Heart right ventricle (tissue), 16 donors: ENCODE results near the gene MED13. TPM values are rescaled to one million over a fixed set of nuclear protein-coding genes. Genes with fewer than 3 reads are reported as not detected.

ENCODE experiments used
- ATAC-seq, 8 donors: fragments of 200-7000 bp; cut with Tn5 transposase; one replicate each; pipeline ENCODE4 v1.9.1; 2020; ENCODE audit warnings: mild to moderate bottlenecking in 8 of 8, moderate library complexity in 8 of 8, moderate number of reproducible peaks in 1 of 8
- DNase-seq, 2 donors: peaks; one replicate each; pipeline ENCODE4 v3.0.0-alpha.2; 2020
- H3K27ac ChIP-seq, 10 donors: fragments of 200-600 bp; sonication (generic) in 2 of 10; one replicate each; pipeline versions ENCODE4 v1.5.0 to v1.8.0; 2020 to 2022; ENCODE audit warnings: mild to moderate bottlenecking in 3 of 10
- H3K27me3 ChIP-seq, 7 donors: fragments of 200-600 bp; one replicate each; pipeline ENCODE4 v1.8.0; 2021 to 2022; ENCODE audit warnings: mild to moderate bottlenecking in 2 of 7
- H3K36me3 ChIP-seq, 9 donors: fragments of 200-600 bp; sonication (generic) in 1 of 9; one replicate each; pipeline versions ENCODE4 v1.5.0 to v1.8.0; 2020 to 2022; ENCODE audit warnings: mild to moderate bottlenecking in 2 of 9
- H3K4me1 ChIP-seq, 9 donors: fragments of 200-600 bp; sonication (generic) in 1 of 9; one replicate each; pipeline versions ENCODE4 v1.5.0 to v1.8.0; 2020 to 2022; ENCODE audit warnings: mild to moderate bottlenecking in 4 of 9
- H3K4me3 ChIP-seq, 10 donors: fragments of 200-600 bp; sonication (generic) in 2 of 10; one replicate each; pipeline versions ENCODE4 v1.5.0 to v1.8.0; 2020 to 2022; ENCODE audit warnings: mild to moderate bottlenecking in 7 of 10, moderate library complexity in 2 of 10
- H3K9me3 ChIP-seq, 11 donors: fragments of 200-600 bp in 10 of 11; sonication (generic) in 2 of 11; one replicate each; pipeline versions ENCODE4 v1.5.0 to v1.8.0; 2013 to 2022; ENCODE audit warnings: mild to moderate bottlenecking in 2 of 11, control low read depth in 1 of 11, moderate library complexity in 1 of 11
- WGBS, 2 donors: extraction: QIAGEN DNeasy Blood & Tissue Kit; methylation state at CpG; one replicate each; pipeline ENCODE4 v1.1.7; 2013; ENCODE audit warnings: inconsistent platforms in 1 of 2; 5-methylcytosine and 5-hydroxymethylcytosine counted together
- intact Hi-C, 10 donors: fragments of 100-400 bp; cut with DNase I; formaldehyde crosslinking; loops; one replicate each; pipeline versions ENCODE4 v1.11.1 to v1.14.2; 2022
- polyA plus RNA-seq, 2 donors: library from polyadenylated mRNA; stranded (reverse); fragments of 200-250 nt; gene quantifications; one replicate each; pipeline ENCODE4 v1.2.3, GENCODE V29; 2013
- total RNA-seq, 10 donors: library from RNA; stranded (reverse); fragmentation: NEBNext Ultra II Directional in 3 of 10; extraction: Animal tissue kit (Norgen Biotek cat#: 25700) in 3 of 10; gene quantifications; one replicate each; pipeline versions ENCODE4 v1.2.1 to v1.2.4, GENCODE V29; 2021 to 2023
- TF ChIP-seq, protein P1 (sequence below), 9 donors: fragments of 200-600 bp; sonication (generic) in 2 of 9; IDR thresholded peaks; one replicate each; pipeline versions ENCODE4 v1.5.0 to v1.8.0; 2021 to 2022; ENCODE audit warnings: antibody characterized with exemption in 9 of 9, mild to moderate bottlenecking in 5 of 9, moderate library complexity in 1 of 9
- donor health status: Arrhythmogenic right ventricular cardiomyopathy.
- donor health status: ischemic (EF 13 %, LVEDD 7.1; RV severe dilation, severe dysfunction).
- donor health status: healthy with polysubstance abuse.
- donor health status: DM: no; HTN: yes; CAD: no.
- donor health status: DM: no; HTN: no; CAD: no.
- donor health status: ischemic (EF 25% LVEDD 6.9; RV normal size, moderate dysfunction).
- donor health status: ischemic (EF 25% LVEDD 5.7; RV mildly dilated, moderate dysfunction).
- donor health status: healthy.
- donor health status: DM: yes; HTN: yes; CAD: no.
- donor health status: Ischemic cardiomyopathy.
- donor health status: ischemic (EF 35%, LVEDD 5.7; RV mildly dilated, moderate dysfunction).
- donor health status: nonischemic (EF 11% LVEDD 7.7; RV severe dilation, severe dysfunction).
- donor health status: DM: yes; HTN: yes; CAD: no.
- donor health status: PGD.
- donor health status: ischemic (EF 29% LVEDD 5.4; RV normal size, mild dysfunction).
- donor health status: nonischemic (EF 23%, LVEDD 6.1; RV moderate dilation, normal function).

MED13 gene
- total and polyA plus RNA-seq, 12 donors = 4.1 to 51.6 (median 35.7) TPM

GRCh38 chr17:62110923-62111484 is 45.9 kb upstream of the MED13 start:
- DNase-seq (no peak), ATAC-seq (no peak)
- H3K36me3 ChIP-seq = no peaks in the 10 kb centered on the region
- TF ChIP-seq, protein P1, sequence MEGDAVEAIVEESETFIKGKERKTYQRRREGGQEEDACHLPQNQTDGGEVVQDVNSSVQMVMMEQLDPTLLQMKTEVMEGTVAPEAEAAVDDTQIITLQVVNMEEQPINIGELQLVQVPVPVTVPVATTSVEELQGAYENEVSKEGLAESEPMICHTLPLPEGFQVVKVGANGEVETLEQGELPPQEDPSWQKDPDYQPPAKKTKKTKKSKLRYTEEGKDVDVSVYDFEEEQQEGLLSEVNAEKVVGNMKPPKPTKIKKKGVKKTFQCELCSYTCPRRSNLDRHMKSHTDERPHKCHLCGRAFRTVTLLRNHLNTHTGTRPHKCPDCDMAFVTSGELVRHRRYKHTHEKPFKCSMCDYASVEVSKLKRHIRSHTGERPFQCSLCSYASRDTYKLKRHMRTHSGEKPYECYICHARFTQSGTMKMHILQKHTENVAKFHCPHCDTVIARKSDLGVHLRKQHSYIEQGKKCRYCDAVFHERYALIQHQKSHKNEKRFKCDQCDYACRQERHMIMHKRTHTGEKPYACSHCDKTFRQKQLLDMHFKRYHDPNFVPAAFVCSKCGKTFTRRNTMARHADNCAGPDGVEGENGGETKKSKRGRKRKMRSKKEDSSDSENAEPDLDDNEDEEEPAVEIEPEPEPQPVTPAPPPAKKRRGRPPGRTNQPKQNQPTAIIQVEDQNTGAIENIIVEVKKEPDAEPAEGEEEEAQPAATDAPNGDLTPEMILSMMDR (IDR thresholded peaks at IDR 0.05) = no peak
- H3K4me1 ChIP-seq = no peaks in the 10 kb centered on the region
- H3K27me3 ChIP-seq = peaks cover 0 to 29% (median 0%) of the 10 kb centered on the region in 7 donors
- WGBS, 2 donors = 79 to 81% methylated on average over 3 of the region's 3 CpGs
- no peak overlapping the region for H3K27ac ChIP-seq
- intact Hi-C loops = no loop called here
- no peak overlapping the region for H3K4me3 ChIP-seq
- peaks cover 0 to 10% (median 0%) of the 10 kb centered on the region in 11 donors for H3K9me3 ChIP-seq

DNA sequence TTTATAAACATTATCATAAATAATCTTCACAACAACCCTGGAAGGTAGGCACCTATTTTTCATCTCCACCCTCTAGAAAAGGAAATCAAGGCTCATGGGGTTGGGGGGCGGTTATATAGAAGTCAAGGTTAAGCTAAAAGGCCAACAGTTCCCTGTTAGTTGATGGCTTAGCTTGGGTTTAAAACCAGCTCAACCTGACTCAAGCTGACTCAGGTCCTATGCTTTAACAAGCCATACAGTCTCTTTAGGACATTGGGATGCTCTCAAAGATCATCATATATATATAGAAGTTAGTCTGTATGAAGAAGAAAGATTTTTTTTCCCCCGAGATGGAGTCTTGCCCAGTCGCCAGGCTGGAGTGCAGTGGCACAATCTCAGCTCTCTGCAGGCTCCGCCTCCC is 44.8 kb upstream of the MED13 start:
- Histone ChIP-seq H3K27ac (no peak overlapping the region), H3K36me3 (no peaks in the 10 kb centered on the region), H3K9me3 (peaks cover 0 to 10% (median 0%) of the 10 kb centered on the region in 11 donors), H3K4me1 (no peaks in the 10 kb centered on the region), H3K4me3 (no peak overlapping the region), H3K27me3 (peaks cover 0 to 31% (median 0%) of the 10 kb centered on the region in 7 donors)
- DNase-seq (no peak), ATAC-seq (no peak)
- intact Hi-C loops = no loop called here
- WGBS, 2 donors = 72 to 83% methylated on average over 4 of the region's 4 CpGs
- TF ChIP-seq, protein P1 (IDR thresholded peaks at IDR 0.05) = no peak

- H3K9me3 ChIP-seq = peaks cover 0 to 10% (median 0%) of the 10 kb centered on the region in 11 donors
- DNase-seq = peak in 1 of 2 donors; percentile 4
- intact Hi-C loops = no loop called here
- TF ChIP-seq, protein P1 (IDR thresholded peaks at IDR 0.05) = peak in 5 of 9 donors; percentile 22 to 50 (median 32)
- no peak overlapping the region for H3K27ac ChIP-seq
- peaks cover 0 to 31% (median 0%) of the 10 kb centered on the region in 7 donors for H3K27me3 ChIP-seq
- 12 to 23% methylated on average over 2 of the region's 2 CpGs for WGBS, 2 donors
- H3K4me1 ChIP-seq = no peaks in the 10 kb centered on the region
- ATAC-seq = peak in 4 of 8 donors; percentile 35 to 70 (median 42)
- H3K4me3 ChIP-seq = no peak overlapping the region
- no peaks in the 10 kb centered on the region for H3K36me3 ChIP-seq
Measured at GRCh38 chr17:62109378-62109902, 44.4 kb upstream of the MED13 start.

- no peak overlapping the region for H3K4me3 ChIP-seq
- H3K27me3 ChIP-seq = peaks cover 0 to 19% (median 0%) of the 10 kb centered on the region in 7 donors
- no peak for ATAC-seq
- intact Hi-C loops = no loop called here
- no peak overlapping the region for H3K27ac ChIP-seq
- H3K4me1 ChIP-seq = no peaks in the 10 kb centered on the region
- 91 to 100% methylated on average over 1 of the region's 1 CpG for WGBS, 2 donors
- DNase-seq = no peak
- no peaks in the 10 kb centered on the region for H3K36me3 ChIP-seq
- no peaks in the 10 kb centered on the region for H3K9me3 ChIP-seq
- TF ChIP-seq, protein P1 (IDR thresholded peaks at IDR 0.05) = no peak
Measured at GRCh38 chr17:62105861-62106260, 40.8 kb upstream of the MED13 start.
